ENCODE measurements around the gene PPDPF.

DNA sequence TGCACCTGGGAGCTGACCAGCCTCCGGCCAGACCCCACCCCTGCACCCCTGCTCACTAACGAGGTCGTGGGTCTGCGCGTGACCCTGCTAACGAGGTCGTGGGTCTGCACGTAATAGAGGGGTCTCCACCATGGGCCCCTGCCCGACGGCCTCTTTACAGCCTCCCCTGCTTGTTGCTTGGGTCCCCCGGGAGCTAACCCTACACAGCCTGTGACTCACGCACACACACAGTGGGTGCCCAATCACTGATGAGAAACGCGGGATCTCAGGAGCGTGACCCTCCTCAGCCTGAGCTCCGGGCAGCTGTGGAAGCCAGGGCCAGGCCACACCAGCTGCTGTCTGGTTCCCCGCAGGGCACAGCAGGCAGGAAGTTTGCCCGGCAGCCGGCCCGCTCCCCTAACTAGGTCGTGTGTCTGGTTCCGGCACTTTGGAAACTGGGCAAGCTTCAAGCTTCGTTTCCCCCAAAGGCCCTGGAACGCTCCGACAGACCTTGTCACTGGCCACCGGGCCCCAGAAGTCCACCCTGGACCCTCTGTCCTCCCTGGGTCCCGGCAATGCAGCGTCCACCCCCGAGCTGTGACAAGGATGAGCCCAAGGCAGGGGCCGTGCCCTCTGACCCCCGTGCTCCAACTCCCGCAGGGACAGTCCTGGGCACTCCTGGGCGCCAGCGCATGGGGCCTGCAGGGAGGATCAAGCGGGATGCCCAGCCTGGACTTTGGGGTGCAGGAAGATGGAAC, 15.8 kb downstream of the PPDPF start:
- no peak for TF ChIP-seq EZH2 (IDR thresholded peaks at IDR 0.05; ENCODE audit: low read length)
- TF ChIP-seq, protein P1, sequence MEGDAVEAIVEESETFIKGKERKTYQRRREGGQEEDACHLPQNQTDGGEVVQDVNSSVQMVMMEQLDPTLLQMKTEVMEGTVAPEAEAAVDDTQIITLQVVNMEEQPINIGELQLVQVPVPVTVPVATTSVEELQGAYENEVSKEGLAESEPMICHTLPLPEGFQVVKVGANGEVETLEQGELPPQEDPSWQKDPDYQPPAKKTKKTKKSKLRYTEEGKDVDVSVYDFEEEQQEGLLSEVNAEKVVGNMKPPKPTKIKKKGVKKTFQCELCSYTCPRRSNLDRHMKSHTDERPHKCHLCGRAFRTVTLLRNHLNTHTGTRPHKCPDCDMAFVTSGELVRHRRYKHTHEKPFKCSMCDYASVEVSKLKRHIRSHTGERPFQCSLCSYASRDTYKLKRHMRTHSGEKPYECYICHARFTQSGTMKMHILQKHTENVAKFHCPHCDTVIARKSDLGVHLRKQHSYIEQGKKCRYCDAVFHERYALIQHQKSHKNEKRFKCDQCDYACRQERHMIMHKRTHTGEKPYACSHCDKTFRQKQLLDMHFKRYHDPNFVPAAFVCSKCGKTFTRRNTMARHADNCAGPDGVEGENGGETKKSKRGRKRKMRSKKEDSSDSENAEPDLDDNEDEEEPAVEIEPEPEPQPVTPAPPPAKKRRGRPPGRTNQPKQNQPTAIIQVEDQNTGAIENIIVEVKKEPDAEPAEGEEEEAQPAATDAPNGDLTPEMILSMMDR (optimal IDR thresholded peaks at IDR 0.05 in 1 of 3, IDR thresholded peaks at IDR 0.05 in 1 of 3, conservative IDR thresholded peaks at IDR 0.05 in 1 of 3; ENCODE audit: extremely low read depth in 1 of 3, insufficient read depth in 2 of 3, low read length in 3 of 3), result no peak
